GM18909 (cell line): ENCODE results near the gene RALGAPA1.
A peak's percentile ranks its signal among the peaks of the same experiment; 100 is the strongest.

Source experiments
- ATAC-seq: cut with Tn5 transposase; IDR thresholded peaks from one replicate; pipeline ENCODE4 v1.9.1; 2021; ENCODE audit warnings: mild to moderate bottlenecking; ENCODE audit not compliant: unreplicated experiment, poor library complexity

RALGAPA1 gene

DNA sequence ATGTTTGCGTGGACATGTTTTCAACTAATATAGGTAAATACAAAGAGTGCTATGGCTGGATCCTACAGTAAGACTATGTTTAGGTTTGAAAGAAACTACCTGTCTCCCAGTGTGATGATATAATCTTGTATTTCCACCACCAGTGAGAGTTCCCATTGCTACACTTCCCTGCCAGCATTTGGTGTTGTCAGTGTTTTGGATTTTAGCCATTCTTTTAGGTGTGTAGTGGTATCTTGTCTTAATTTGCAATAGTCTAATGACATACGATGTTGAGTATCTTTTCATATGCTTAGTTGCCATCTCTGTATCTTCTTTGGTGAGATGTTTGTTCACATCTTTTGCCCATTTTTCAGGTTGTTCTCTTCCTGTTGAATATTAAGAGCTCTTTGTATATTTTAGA lies 103.5 kb downstream of the RALGAPA1 start:
- ATAC-seq: no peak

DNA sequence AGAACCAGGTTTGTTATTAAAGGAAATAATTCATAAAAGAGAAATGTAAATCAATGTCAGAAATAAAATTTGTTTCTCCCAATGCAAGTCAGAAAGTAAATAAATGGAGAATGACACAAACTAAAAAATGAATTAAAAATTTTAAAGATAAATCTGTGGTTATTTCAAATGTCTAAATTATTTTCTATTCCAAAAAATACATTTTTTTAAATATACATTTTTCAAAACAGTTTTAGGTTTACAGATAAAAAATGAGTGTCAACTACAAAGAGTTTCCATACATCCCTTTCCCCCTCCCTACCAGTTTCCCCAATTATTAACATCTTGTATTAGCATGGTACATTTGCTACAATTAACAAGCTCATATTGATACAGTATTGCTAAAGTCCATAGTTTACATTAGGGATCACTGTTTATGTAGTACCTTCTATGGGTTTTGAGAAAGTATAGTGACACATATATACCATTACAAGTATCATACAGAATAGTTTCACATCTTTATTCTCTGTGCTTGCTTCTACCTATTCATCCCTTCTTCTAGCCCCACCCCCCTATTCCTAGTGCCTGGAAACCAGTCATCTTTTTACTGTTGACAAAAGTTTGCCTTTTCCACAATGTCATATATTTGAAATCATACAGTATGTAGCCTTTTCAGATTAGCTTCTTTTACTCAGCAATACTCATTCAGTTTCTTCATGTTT lies 104.2 kb downstream of the RALGAPA1 start:
- no peak for ATAC-seq

DNA sequence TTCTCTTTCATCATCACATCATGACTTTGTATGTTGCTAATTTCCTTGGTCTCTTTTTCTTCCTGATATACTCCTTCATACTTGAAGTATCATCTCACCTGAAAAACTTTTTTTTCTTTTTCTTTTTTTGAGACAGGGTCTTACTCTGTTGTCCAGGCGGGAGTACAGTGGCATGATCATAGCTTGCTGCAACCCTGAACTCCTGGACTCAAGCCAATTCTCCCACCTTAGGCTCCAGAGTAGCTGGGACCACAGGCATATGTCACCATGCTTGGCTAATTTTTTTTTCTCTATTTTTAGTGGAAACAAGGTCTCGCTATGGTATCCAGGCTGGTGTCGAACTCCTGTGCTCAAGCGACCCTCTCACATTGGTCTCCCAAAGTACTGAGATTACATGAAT lies 107.6 kb downstream of the RALGAPA1 start:
- ATAC-seq: no peak

DNA sequence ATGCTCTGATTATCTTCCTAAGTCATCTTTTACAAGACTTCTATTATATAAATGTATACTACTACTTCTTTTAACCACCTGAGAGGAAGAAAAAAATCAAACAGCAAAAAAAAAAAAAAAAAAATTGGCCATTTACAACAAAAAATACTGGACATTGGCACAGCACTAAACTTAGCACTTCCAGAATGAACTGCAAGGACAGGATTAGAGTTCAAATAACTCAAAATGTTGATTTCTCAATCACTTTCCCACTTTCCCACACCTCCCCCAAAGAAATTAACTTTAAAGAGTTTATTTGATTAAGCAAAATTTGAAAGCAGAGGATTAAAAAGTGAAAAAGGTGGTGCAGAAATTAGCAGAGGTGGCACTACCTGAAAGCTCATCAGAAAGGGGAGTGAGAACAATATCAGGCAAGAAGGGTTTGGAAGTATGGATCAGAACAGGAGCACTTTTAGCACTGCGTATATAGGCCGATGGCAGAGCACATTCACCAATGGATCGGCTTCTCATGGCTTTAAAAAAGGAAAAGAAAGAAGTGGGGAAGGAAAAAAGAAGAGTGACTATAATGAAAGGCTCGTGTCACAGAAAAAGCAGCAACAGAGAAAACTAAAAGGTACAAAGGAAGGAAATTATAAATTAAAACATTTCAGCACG lies 109.2 kb downstream of the RALGAPA1 start:
- ATAC-seq: no peak

DNA sequence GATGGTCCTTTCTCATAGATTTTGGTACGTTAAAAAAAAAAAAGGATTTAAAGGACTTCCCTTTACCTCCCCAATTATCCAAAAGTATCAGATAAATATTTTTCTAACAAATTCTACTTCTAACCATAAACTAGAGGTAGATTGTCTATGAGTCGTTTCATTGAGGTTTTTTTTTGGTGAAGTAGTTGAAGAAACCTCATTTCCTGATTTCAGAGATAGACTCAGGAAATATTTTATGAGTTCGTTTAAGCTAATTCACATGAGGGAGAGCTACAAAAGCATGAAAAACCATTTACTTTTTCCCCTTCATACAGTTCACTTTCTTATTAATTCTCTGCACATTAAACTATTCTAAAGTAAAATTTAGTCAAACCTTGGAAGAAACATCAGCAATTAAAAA lies 112.5 kb downstream of the RALGAPA1 start:
- ATAC-seq: no peak

DNA sequence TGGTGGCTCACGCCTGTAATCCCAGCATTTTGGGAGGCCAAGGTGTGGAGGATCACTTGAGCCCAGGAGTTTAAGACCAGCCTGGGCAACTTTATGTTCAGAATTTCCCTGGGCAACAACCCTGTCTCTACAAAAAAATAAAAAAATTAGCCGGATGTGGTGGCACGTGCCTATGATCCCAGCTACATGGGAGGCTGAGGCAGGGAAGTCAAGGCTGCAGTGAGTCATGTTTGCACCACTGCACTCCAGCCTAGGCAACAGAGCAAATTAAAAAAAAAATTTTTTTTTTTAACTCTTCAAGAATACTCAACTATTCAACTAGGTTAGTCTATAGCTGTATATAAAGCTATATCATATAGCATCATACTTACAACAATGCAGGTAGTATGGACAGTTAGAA lies 113.0 kb downstream of the RALGAPA1 start:
- no peak for ATAC-seq

DNA sequence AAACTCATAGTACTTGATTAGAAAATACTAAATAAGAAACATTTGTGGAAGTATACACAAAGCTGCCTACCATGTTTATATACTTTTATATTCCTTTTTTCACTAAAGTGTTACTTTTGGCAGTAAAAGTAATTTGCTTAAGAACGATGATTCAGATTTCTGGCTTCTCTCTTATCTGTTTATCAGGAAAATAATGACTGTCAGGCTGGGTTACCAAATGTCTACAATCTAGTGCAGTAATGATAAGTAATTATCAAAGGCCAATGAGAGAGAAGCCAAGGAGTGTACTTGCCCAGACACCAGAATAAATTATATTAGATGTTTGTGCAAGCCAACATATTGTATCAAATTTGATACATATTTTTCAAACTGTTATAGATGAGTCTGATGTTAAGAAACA lies 113.4 kb downstream of the RALGAPA1 start:
- ATAC-seq: no peak

DNA sequence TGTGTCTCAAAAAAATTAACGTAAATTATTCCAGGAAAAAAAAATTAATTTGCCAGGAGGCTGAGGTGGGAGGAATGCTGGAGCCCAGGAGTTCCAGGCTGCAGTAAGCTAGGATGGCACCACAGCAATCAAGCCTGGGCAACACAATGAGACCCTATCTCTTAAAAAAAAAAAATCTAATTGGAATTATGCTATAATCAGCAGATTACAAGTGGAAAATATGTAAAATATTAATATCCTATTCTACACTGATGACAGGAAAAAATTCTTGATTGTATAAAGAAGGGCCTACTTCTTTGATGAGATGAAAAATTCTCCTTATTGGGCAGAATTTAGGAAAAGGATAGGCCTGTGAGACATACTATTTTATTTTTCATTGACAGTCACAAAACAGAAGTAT lies 114.0 kb downstream of the RALGAPA1 start:
- ATAC-seq: no peak

DNA sequence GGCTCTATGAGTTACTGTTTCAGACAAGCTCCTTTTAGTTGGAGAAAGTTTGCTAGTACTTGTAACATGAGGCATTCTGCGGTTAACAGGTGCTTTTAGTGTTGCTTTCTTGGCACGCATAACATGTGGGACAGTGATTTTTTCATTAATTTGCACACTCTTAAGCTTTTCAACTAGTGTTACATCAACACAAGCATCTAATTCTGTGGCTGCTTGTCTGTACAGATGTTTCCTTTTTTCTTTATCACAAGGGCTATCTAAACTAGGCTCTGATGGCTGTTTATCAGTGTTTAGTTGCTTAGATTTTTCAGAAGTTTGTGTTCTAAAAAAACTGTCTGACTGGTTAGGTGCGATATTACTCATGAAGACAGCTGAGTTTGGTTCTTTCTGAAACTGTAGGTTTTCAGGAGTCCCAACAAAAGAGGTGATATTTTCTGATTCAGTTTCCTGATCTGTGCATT lies 120.1 kb downstream of the RALGAPA1 start:
- ATAC-seq: peak; percentile 43

DNA sequence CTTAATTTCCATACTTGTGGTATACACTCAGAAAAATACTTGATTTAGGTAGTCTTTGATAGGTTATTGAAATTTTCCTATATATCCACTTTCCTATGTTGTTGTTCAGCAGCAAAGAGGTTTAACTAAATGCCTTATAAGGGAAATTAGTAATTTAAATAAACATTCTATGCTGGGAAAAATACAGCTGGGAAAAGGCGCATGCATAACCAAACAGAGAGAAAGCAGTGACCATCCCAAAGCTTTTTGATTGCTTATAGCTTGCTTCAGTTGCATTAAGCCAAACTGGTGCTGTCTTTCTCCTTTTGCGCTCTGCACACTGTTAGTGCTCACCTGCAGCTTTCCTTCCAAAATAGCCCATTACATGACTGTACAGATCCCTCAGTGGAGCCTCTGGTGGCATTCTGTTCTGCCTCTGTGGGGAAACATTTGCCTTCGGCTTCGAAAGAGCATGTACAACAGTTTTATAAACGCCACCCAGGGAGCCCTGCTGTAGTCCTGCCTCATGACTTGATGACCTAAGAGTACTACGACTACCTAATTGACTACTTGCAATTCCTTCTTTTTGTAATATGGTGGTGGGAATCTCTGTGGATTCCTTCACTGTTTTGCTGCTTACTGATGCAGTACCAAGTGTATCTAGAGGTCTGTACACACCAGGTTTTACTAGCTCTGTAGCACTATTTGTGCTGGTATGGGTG lies 120.8 kb downstream of the RALGAPA1 start:
- ATAC-seq: no peak

DNA sequence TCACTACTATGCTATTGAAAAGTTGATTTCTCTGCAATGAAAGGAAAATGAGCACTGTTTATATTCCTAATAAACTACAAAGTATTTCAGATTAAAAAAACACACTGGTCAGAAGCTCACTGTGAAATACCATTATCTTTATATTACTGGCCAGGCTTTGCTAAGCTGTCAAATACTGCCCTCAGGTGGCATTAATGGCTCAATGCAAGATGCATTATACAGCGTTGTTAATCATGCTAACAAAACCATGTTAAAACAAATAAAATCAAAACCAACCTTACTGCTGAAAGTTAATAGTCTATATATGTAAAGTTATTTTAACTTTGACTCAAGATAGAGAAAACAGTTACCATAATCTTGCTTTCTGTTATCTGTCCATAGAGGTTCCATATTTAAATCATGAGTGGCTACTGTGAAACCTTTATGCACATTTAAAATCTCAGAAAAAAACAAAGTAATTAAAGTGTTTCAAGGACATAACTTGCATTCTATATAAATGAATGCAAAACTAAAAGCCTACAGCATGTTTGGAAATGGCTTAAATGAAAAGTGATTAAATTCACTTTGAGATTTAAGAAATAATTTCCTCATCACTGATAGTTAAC lies 121.7 kb downstream of the RALGAPA1 start:
- no peak for ATAC-seq

DNA sequence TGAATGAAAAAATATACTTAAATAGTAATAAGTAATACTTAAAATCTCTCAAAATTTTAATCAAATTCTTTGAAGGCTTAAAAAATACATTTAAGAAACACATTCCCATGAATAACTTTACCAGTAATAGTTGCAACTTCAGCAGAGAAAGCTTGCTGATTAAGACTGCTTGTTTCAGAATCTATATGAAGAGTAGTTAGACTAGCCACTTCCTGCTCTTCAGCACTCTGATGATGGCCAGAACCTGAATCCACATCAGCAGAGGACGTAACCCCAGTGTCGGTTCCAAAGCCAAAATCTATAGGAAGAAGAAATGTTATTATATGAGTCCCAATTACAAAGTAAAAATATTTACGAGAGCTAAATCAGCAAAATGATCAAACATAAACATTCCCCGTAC lies 125.4 kb downstream of the RALGAPA1 start:
- ATAC-seq: peak; percentile 47

DNA sequence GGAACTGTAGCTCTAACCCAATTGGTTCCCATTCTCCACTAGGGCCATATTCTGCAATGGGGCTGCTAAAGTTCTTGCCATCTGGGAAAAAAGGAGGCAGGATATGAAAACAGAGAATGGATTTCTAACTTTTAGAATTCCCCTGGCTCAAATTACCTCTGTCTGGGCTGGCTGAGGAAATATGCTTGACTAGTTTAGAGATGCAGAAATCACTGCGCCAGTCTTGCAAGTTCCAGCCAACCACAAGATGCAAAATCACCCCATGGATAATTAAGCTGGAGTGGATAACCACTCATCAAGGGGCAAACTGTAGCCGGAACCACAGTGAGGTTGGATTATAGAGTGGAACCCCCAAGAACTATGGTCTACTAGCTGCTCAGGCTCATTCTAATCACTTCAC lies 126.3 kb downstream of the RALGAPA1 start:
- ATAC-seq: no peak

DNA sequence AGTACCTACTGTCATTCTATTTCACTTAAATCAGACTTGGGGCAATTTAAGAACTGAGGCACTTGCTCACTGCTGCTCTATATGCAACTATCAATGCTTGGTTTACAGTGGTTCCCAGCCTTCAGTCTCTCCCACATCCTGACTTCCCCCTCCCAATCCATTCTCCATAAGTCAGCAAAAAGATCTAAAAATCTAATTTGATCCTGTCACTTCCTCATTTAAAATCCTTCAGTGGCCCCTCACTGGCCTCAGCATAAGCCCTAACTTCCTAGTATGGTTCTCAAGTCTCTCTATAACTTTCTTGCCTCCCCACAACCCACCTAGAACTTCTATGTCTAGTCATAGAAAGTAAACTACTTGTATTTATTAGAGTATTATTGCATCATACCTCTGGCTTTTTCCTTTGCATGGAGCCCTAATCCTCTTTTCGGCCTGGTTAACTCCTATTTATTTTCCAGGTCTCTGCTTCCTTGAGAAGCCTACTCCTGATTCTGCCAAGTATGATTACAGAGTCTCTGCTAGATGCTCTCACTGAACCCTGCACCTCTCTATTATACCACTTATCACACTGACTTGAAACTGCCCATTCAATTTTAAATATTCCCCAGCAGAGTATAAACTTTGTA lies 130.6 kb downstream of the RALGAPA1 start:
- ATAC-seq: no peak

DNA sequence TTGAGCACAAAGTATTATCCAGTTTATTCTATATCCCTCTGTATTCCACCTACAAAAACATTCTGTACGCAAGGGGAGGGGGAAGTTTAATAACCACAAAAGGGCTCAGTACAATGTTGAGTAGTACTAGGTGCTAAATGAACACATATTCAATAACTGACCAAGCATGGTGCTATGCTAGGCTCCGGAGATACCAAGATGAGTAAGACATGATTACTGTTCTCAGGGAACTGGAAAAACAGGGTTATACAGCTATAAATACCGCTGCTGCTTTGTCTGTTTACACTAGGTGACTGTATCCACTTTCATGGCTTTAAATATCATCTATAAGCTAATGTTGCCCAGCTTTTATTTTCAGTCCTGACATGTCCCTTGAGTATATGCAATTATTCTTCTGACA lies 139.3 kb downstream of the RALGAPA1 start:
- no peak for ATAC-seq

DNA sequence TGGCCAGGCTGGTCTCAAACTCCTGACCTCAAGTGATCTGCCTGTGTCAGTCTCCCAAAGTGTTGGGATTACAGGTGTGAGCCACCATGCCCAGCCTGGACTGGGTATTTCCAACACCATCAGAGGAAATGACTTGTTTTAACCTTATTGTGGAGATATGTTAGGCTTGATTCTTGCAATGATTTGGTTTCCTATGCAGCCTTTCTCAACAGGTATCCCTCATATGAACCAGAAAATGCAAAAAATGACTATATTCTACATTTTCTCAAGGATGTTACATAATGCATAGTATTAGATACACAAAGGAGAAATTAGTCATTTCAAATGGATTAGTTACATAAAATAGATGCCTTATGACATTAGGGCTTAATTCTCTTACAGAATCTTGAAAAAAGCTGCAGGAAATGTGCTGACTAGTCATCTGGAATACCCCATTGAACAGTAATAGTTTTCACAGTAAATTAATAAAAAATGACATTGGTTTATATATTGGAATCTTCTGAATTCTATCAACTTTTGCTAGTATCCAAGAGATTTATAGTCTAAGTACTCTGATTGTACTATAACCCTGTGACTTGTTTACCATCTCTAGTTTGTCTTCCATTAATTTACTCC lies 142.6 kb downstream of the RALGAPA1 start:
- no peak for ATAC-seq

DNA sequence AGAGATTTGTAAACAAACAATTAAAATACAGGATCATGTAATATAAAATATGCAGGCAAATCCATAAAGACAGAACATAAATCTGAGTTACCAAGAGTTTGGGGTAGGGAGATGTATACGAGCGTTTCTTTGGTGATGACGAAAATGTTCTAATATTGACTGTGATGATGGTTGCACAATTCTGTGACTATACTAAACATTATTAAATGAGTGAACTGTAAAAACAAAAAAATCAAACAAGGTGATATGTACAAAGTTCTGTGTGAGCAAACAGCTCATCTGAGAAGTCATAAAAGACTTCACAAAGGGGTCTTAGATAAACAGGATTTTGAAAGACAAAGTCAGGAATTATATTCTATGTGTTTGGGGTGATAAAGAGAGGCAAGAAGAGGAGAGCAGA lies 147.2 kb downstream of the RALGAPA1 start:
- no peak for ATAC-seq

DNA sequence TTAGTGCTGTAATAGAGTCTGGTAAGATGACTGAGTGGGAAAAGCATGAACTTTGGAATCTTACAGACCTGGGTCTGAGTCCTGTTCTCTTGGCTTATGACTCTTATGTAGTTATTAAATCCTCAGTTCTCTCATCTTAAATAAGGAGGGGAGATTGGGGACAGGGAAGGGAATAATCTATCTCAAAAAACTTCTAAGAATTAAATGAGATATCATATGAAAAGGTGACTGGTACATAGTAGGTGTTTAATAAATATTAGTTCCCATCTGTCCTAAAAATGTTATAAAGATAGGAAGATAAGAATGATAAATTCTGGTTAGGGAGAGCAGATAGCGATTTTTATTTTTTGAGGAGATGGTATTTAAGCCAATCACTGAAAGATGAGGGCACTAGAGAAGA lies 156.1 kb downstream of the RALGAPA1 start:
- no peak for ATAC-seq

DNA sequence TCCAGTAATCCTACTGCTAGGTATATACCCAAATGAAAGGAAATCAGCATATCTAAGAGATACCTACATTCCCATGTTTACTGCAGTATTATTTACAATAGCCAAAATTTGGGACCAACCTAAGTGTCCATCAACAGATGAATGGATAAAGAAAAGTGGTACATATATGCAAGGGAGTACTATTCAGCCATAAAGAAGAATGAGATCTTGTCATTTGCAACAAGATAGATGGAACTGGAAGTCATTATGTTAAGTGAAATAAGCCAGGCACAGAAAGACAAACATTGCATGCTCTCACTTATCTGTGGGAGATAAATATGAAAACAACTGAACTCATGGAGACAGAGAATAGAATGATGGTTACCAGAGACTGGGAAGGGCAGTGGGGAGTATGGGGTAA lies 165.6 kb downstream of the RALGAPA1 start:
- no peak for ATAC-seq

DNA sequence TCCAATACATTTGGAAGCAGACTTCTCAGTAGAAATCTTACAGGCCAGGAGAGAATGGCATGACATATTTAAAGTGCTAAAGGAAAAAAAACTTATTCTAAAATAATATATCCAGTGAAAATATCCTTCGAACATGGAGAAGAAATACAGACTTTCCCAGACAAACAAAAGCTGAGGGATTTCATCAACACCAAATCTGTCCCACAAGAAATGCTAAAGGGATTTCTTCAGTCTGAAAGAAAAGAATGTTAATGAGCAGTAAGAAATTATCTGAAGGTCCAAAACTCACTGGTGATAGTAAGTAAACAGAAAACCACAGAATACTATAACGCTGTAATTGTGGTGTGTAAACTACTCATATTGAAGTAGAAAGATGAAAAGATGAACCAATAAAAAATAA lies 171.2 kb downstream of the RALGAPA1 start:
- no peak for ATAC-seq
